Chondrocyte (in vitro differentiated cells): ENCODE data around the gene LRRC61. TPM values are rescaled to one million over a fixed set of nuclear protein-coding genes. Genes with fewer than 3 reads are reported as not detected.

Source experiments
- DNase-seq: peaks from one replicate; pipeline ENCODE4 v3.0.0; 2021; ENCODE audit warnings: mixed read lengths, low spot score
- H3K27ac Mint-ChIP-seq: one replicate; pipeline ENCODE4 v1.8.0; 2021; ENCODE audit warnings: mild to moderate bottlenecking, moderate library complexity, mixed read lengths; ENCODE audit not compliant: unreplicated experiment
- H3K27me3 Mint-ChIP-seq: 2 replicates; pipeline ENCODE4 v1.8.0; 2021; ENCODE audit warnings: low read depth, mixed read lengths
- H3K36me3 Mint-ChIP-seq: 2 replicates; pipeline ENCODE4 v1.8.0; 2021; ENCODE audit warnings: low read depth, mixed read lengths
- H3K4me1 Mint-ChIP-seq: 2 replicates; pipeline ENCODE4 v1.8.0; 2021; ENCODE audit warnings: low read depth, mild to moderate bottlenecking, mixed read lengths
- H3K4me3 Mint-ChIP-seq: one replicate; pipeline ENCODE4 v1.8.0; 2021; ENCODE audit warnings: mild to moderate bottlenecking, moderate library complexity, mixed read lengths; ENCODE audit not compliant: unreplicated experiment
- H3K9me3 Mint-ChIP-seq: 2 replicates; pipeline ENCODE4 v1.8.0; 2021; ENCODE audit warnings: low read depth, mixed read lengths
- total RNA-seq: library from RNA; stranded (reverse); gene quantifications from 3 replicates; pipeline ENCODE4 v1.2.1, GENCODE V29; 2021
- TF ChIP-seq, protein P1 (sequence below): fragments of 200-600 bp; sonication (generic); IDR thresholded peaks from 2 replicates; pipeline ENCODE4 v1.5.0; 2021; ENCODE audit warnings: antibody characterized with exemption, mild to moderate bottlenecking, moderate library complexity

The LRRC61 gene
- total RNA-seq, 1 donor from 2014 or later: 1.7 TPM

DNA sequence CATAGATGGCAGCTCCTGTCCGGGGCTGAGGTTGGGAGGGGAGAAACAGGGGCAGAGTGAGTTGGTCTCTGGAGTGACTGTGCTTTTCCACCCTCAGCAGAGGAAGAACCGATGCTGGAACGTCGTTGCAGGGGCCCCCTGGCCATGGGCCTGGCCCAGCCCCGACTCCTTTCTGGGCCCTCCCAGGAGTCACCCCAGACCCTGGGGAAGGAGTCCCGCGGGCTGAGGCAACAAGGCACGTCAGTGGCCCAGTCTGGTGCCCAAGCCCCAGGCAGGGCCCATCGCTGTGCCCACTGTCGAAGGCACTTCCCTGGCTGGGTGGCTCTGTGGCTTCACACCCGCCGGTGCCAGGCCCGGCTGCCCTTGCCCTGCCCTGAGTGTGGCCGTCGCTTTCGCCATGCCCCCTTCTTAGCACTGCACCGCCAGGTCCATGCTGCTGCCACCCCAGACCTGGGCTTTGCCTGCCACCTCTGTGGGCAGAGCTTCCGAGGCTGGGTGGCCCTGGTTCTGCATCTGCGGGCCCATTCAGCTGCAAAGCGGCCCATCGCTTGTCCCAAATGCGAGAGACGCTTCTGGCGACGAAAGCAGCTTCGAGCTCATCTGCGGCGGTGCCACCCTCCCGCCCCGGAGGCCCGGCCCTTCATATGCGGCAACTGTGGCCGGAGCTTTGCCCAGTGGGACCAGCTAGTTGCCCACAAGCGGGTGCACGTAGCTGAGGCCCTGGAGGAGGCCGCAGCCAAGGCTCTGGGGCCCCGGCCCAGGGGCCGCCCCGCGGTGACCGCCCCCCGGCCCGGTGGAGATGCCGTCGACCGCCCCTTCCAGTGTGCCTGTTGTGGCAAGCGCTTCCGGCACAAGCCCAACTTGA, 48.2 kb downstream of the LRRC61 start:
- TF ChIP-seq, protein P1, sequence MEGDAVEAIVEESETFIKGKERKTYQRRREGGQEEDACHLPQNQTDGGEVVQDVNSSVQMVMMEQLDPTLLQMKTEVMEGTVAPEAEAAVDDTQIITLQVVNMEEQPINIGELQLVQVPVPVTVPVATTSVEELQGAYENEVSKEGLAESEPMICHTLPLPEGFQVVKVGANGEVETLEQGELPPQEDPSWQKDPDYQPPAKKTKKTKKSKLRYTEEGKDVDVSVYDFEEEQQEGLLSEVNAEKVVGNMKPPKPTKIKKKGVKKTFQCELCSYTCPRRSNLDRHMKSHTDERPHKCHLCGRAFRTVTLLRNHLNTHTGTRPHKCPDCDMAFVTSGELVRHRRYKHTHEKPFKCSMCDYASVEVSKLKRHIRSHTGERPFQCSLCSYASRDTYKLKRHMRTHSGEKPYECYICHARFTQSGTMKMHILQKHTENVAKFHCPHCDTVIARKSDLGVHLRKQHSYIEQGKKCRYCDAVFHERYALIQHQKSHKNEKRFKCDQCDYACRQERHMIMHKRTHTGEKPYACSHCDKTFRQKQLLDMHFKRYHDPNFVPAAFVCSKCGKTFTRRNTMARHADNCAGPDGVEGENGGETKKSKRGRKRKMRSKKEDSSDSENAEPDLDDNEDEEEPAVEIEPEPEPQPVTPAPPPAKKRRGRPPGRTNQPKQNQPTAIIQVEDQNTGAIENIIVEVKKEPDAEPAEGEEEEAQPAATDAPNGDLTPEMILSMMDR: no peak
- Mint-ChIP-seq H3K27me3 (no peaks in the 10 kb centered on the region), H3K36me3 (peaks cover 9% of the 10 kb centered on the region), H3K9me3 (no peaks in the 10 kb centered on the region), H3K4me1 (peaks cover 36% of the 10 kb centered on the region), H3K4me3 (no peak overlapping the region), H3K27ac (peak overlapping the region; percentile 96)
- no peak for DNase-seq

DNA sequence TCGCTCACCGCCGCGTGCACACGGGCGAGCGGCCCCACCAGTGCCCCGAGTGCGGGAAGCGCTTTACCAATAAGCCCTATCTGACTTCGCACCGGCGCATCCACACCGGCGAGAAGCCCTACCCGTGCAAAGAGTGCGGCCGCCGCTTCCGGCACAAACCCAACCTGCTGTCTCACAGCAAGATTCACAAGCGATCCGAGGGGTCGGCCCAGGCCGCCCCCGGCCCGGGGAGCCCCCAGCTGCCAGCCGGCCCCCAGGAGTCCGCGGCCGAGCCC, 48.8 kb downstream of the LRRC61 start:
- peaks cover 9% of the 10 kb centered on the region for H3K36me3 Mint-ChIP-seq
- no peak overlapping the region for H3K27ac Mint-ChIP-seq
- H3K4me1 Mint-ChIP-seq: peaks cover 36% of the 10 kb centered on the region
- H3K27me3 Mint-ChIP-seq: no peaks in the 10 kb centered on the region
- no peak overlapping the region for H3K4me3 Mint-ChIP-seq
- TF ChIP-seq, protein P1: no peak
- H3K9me3 Mint-ChIP-seq: no peaks in the 10 kb centered on the region
- DNase-seq: no peak

GRCh38 chr7:150372271-150373048, 49.3 kb downstream of the LRRC61 start:
- Mint-ChIP-seq H3K4me3 (no peak overlapping the region), H3K36me3 (peaks cover 9% of the 10 kb centered on the region), H3K27me3 (no peaks in the 10 kb centered on the region), H3K9me3 (no peaks in the 10 kb centered on the region), H3K4me1 (peaks cover 37% of the 10 kb centered on the region), H3K27ac (no peak overlapping the region)
- TF ChIP-seq, protein P1: no peak
- DNase-seq: no peak

- H3K27ac Mint-ChIP-seq: no peak overlapping the region
- DNase-seq: no peak
- peaks cover 38% of the 10 kb centered on the region for H3K4me1 Mint-ChIP-seq
- no peaks in the 10 kb centered on the region for H3K27me3 Mint-ChIP-seq
- H3K4me3 Mint-ChIP-seq: no peak overlapping the region
- TF ChIP-seq, protein P1: no peak
- H3K36me3 Mint-ChIP-seq: peaks cover 9% of the 10 kb centered on the region
- H3K9me3 Mint-ChIP-seq: no peaks in the 10 kb centered on the region
Measured at GRCh38 chr7:150373049-150373801, 50.1 kb downstream of the LRRC61 start.

GRCh38 chr7:150374026-150374425, 50.9 kb downstream of the LRRC61 start:
- H3K4me1 Mint-ChIP-seq: peaks cover 38% of the 10 kb centered on the region
- no peak overlapping the region for H3K4me3 Mint-ChIP-seq
- peaks cover 9% of the 10 kb centered on the region for H3K36me3 Mint-ChIP-seq
- TF ChIP-seq, protein P1: no peak
- DNase-seq: no peak
- H3K9me3 Mint-ChIP-seq: no peaks in the 10 kb centered on the region
- no peak overlapping the region for H3K27ac Mint-ChIP-seq
- H3K27me3 Mint-ChIP-seq: no peaks in the 10 kb centered on the region
